Panc1 (cell line): ENCODE data around the gene GNAS. TPM values are rescaled to one million over a fixed set of nuclear protein-coding genes. Genes with fewer than 3 reads are reported as not detected.

ENCODE experiments used
- ATAC-seq: fragments of 200-7000 bp; cut with Tn5 transposase; 2 replicates; pipeline ENCODE4 v1.9.1; 2020; ENCODE audit warnings: mild to moderate bottlenecking, moderate library complexity
- BruUV-seq: library from RNA; stranded (reverse); fragments of 400-500 nt; replicated peaks from 2 replicates; lab custom pipeline; 2021; lab: Mats Ljungman, UMichigan
- CTCF ChIA-PET: fragments of 300-600 bp; sonication (Branson Sonifier 250); formaldehyde crosslinking; loops from one replicate; lab custom pipeline; 2022; ENCODE audit warnings: antibody characterized with exemption; lab: Charles Lee
- POLR2A ChIA-PET: fragments of 300-600 bp; sonication (Branson Sonifier 250); formaldehyde crosslinking; loops from one replicate; lab custom pipeline; 2022; ENCODE audit warnings: antibody characterized with exemption; lab: Charles Lee
- DNase-seq: peaks from one replicate; pipeline ENCODE4 v3.0.0-alpha.2; 2010; ENCODE audit warnings: low read depth, low spot score
- H3K27ac ChIP-seq: 2 replicates; pipeline ENCODE4 v1.5.1; 2011; ENCODE audit warnings: mild to moderate bottlenecking, low read length, inconsistent platforms
- H3K27me3 ChIP-seq: fragments of 200-500 bp; sonication (Bioruptor generic); 2 replicates; pipeline ENCODE4 v1.6.0; 2014; ENCODE audit warnings: low read length, inconsistent platforms; ENCODE audit not compliant: control insufficient read depth, insufficient read depth
- H3K36me3 ChIP-seq: fragments of 200-500 bp; sonication (Bioruptor generic); 2 replicates; pipeline ENCODE4 v1.5.1; 2014; ENCODE audit warnings: inconsistent platforms, mild to moderate bottlenecking, low read length, moderate library complexity; ENCODE audit not compliant: control insufficient read depth, insufficient read depth
- H3K4me1 ChIP-seq: 2 replicates; pipeline ENCODE4 v1.5.1; 2011; ENCODE audit warnings: inconsistent platforms, mild to moderate bottlenecking, low read length, moderate library complexity; ENCODE audit not compliant: control insufficient read depth, insufficient read depth
- H3K4me3 ChIP-seq, 2 experiments: 2 replicates each; pipeline ENCODE4 v1.5.1; 2011 to 2012; ENCODE audit warnings: low read depth in 2 of 2, low read length in 2 of 2, mild to moderate bottlenecking in 2 of 2, inconsistent platforms in 1 of 2, moderate library complexity in 1 of 2
- H3K9me3 ChIP-seq: fragments of 200-500 bp; sonication (Bioruptor generic); 2 replicates; pipeline ENCODE4 v1.5.1; 2014; ENCODE audit warnings: low read depth, mild to moderate bottlenecking, inconsistent platforms, low read length, moderate library complexity; ENCODE audit not compliant: control insufficient read depth, insufficient read depth
- POLR2AphosphoS5 ChIP-seq: IDR thresholded peaks from 2 replicates; pipeline ENCODE4 v1.6.1; 2012; ENCODE audit warnings: mild to moderate bottlenecking, low read depth, low read length, moderate library complexity
- SIN3A ChIP-seq: IDR thresholded peaks from 2 replicates; pipeline ENCODE4 v1.6.1; 2012; ENCODE audit warnings: low read depth, mild to moderate bottlenecking, low read length, moderate library complexity, borderline replicate concordance; ENCODE audit not compliant: insufficient read depth
- TCF7L2 ChIP-seq: IDR thresholded peaks from 2 replicates; pipeline ENCODE4 v1.6.1; 2011; ENCODE audit warnings: mild to moderate bottlenecking, low read depth, low read length, inconsistent platforms
- in situ Hi-C: cut with HindIII; loops from 2 replicates; pipeline ENCODE4 v1.10.0; 2016; ENCODE audit warnings: low sequenced_read_pairs, low pct_unique_long_range_greater_than_20kb
- intact Hi-C: fragments of 100-400 bp; cut with micrococcal nuclease; formaldehyde crosslinking; loops from one replicate; pipeline ENCODE4 v1.10.0; 2022; ENCODE audit not compliant: unreplicated experiment
- total RNA-seq: library from RNA; stranded (reverse); gene quantifications from one replicate; pipeline ENCODE4 v1.2.1, GENCODE V29; 2021; ENCODE audit not compliant: unreplicated experiment
- TF ChIP-seq, protein P1 (sequence below): fragments of 450-650 bp; IDR thresholded peaks from 2 replicates; pipeline ENCODE4 v1.5.1; 2017; ENCODE audit warnings: mild to moderate bottlenecking
- TF ChIP-seq, protein P2 (sequence below), 2 experiments: IDR thresholded peaks; 2 replicates each; pipeline ENCODE4 v1.6.1; 2011 to 2012; ENCODE audit warnings: low read depth in 2 of 2, control low read depth in 1 of 2, low read length in 1 of 2, mild to moderate bottlenecking in 1 of 2, moderate library complexity in 1 of 2; ENCODE audit not compliant: insufficient read depth in 1 of 2

Gene GNAS
- total RNA-seq, 1 experiment from 2014 or later, result 756 TPM

DNA sequence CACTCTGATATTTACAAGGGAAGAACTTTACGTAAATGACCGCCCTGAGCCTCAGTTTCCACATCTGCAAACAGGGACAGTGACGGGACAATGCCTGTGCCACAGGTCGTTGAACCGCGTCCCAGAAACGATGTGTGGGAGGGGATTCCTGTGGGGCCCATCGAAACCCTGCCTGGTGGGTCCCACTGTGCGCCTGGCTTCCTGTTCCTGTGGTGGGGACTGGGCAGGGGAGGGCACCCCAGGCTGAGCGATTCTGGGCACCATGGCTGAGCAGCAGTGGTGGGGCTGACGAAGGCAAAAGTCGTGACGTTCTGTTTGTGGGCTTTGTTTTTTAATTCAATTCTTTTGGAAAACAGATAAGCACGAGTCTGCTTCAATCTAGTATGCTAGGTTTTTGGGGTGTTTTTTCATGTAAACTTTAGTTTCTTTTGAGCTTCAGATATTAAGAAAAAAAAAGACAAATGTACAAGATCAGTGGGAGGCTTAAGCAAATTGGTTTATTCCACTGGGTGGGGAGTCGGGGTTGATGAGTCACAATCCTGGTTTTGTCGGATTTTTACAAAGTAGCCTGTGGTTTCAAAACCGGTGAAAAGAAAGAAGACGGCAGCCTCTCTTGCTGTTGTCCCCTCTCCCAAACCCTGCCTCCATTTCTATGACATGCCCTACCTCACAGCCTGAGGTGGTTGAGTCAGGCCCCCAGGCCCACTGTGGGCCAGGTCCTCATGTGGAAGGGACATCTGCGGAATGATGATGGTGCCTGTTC, 42.2 kb upstream of the GNAS start:
- Histone ChIP-seq H3K27ac (no peak overlapping the region), H3K4me1 (no peaks in the 10 kb centered on the region), H3K36me3 (no peaks in the 10 kb centered on the region), H3K9me3 (no peaks in the 10 kb centered on the region), H3K4me3 (no peak overlapping the region), H3K27me3 (no peaks in the 10 kb centered on the region)
- ATAC-seq (no peak), DNase-seq (no peak)
- intact Hi-C loops, result no loop called here
- ChIA-PET POLR2A (no interaction called here), CTCF (no interaction called here)
- BruUV-seq, result no TSS peak
- in situ Hi-C loops, result no loop called here
- TF ChIP-seq, protein P1, sequence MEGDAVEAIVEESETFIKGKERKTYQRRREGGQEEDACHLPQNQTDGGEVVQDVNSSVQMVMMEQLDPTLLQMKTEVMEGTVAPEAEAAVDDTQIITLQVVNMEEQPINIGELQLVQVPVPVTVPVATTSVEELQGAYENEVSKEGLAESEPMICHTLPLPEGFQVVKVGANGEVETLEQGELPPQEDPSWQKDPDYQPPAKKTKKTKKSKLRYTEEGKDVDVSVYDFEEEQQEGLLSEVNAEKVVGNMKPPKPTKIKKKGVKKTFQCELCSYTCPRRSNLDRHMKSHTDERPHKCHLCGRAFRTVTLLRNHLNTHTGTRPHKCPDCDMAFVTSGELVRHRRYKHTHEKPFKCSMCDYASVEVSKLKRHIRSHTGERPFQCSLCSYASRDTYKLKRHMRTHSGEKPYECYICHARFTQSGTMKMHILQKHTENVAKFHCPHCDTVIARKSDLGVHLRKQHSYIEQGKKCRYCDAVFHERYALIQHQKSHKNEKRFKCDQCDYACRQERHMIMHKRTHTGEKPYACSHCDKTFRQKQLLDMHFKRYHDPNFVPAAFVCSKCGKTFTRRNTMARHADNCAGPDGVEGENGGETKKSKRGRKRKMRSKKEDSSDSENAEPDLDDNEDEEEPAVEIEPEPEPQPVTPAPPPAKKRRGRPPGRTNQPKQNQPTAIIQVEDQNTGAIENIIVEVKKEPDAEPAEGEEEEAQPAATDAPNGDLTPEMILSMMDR, result no peak
- no peak for TF ChIP-seq POLR2AphosphoS5
- no peak for TF ChIP-seq TCF7L2
- TF ChIP-seq SIN3A, result no peak
- TF ChIP-seq, protein P2, sequence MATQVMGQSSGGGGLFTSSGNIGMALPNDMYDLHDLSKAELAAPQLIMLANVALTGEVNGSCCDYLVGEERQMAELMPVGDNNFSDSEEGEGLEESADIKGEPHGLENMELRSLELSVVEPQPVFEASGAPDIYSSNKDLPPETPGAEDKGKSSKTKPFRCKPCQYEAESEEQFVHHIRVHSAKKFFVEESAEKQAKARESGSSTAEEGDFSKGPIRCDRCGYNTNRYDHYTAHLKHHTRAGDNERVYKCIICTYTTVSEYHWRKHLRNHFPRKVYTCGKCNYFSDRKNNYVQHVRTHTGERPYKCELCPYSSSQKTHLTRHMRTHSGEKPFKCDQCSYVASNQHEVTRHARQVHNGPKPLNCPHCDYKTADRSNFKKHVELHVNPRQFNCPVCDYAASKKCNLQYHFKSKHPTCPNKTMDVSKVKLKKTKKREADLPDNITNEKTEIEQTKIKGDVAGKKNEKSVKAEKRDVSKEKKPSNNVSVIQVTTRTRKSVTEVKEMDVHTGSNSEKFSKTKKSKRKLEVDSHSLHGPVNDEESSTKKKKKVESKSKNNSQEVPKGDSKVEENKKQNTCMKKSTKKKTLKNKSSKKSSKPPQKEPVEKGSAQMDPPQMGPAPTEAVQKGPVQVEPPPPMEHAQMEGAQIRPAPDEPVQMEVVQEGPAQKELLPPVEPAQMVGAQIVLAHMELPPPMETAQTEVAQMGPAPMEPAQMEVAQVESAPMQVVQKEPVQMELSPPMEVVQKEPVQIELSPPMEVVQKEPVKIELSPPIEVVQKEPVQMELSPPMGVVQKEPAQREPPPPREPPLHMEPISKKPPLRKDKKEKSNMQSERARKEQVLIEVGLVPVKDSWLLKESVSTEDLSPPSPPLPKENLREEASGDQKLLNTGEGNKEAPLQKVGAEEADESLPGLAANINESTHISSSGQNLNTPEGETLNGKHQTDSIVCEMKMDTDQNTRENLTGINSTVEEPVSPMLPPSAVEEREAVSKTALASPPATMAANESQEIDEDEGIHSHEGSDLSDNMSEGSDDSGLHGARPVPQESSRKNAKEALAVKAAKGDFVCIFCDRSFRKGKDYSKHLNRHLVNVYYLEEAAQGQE (IDR thresholded peaks at IDR 0.05; ENCODE audit: insufficient read depth in 1 of 2, low read depth in 2 of 2, low read length in 1 of 2), result no peak

GRCh38 chr20:58810879-58811250, 41.7 kb upstream of the GNAS start:
- H3K27ac ChIP-seq, result no peak overlapping the region
- intact Hi-C loops (no loop called here), in situ Hi-C loops (no loop called here)
- ChIA-PET CTCF (no interaction called here), POLR2A (no interaction called here)
- no peak overlapping the region for H3K4me3 ChIP-seq
- BruUV-seq, result no TSS peak
- ATAC-seq (no peak), DNase-seq (no peak)
- H3K27me3 ChIP-seq, result no peaks in the 10 kb centered on the region
- no peaks in the 10 kb centered on the region for H3K4me1 ChIP-seq
- TF ChIP-seq, protein P2 (IDR thresholded peaks at IDR 0.05; ENCODE audit: insufficient read depth in 1 of 2, low read depth in 2 of 2, low read length in 1 of 2), result no peak
- no peak for TF ChIP-seq TCF7L2
- no peak for TF ChIP-seq SIN3A
- no peak for TF ChIP-seq POLR2AphosphoS5
- TF ChIP-seq, protein P1, result no peak
- no peaks in the 10 kb centered on the region for H3K9me3 ChIP-seq
- no peaks in the 10 kb centered on the region for H3K36me3 ChIP-seq
